Measurements from ENCODE around the gene EBF3. TPM values are rescaled to one million over a fixed set of nuclear protein-coding genes. Genes with fewer than 3 reads are reported as not detected.

The EBF3 gene
- total RNA-seq, 4 donors from 2014 or later, result 1.4 to 4.2 (median 2.4) TPM

DNA sequence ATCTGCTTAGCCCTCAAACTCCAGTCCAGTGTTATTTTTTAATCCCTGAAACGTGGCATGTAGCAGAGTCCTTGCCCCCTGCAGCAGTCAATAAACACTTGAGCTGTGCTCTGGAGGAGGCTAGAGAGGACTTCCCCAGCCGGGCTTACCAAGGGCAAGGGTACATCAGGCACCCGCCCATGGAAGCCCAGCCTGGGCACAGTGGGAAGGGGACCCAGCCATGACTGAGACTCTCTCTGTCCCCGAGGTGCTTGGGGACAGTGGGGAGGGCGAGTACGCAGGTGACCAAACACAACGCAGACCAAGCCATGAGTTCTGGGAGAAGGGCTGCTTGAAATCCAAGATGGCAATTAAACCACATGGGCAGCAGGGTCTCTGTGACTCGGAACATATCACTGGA lies 45.2 kb downstream of the EBF3 start:
- Histone ChIP-seq H3K27me3 (no peaks in the 10 kb centered on the region), H3K27ac (no peak overlapping the region), H3K4me3 (no peak overlapping the region), H3K9me3 (no peaks in the 10 kb centered on the region), H3K4me1 (no peaks in the 10 kb centered on the region), H3K36me3 (no peaks in the 10 kb centered on the region)
- no peak for DNase-seq (ENCODE audit: low spot score in 2 of 2)
- 89% methylated on average over 8 of the region's 8 CpGs for WGBS
- TF ChIP-seq, protein P1, sequence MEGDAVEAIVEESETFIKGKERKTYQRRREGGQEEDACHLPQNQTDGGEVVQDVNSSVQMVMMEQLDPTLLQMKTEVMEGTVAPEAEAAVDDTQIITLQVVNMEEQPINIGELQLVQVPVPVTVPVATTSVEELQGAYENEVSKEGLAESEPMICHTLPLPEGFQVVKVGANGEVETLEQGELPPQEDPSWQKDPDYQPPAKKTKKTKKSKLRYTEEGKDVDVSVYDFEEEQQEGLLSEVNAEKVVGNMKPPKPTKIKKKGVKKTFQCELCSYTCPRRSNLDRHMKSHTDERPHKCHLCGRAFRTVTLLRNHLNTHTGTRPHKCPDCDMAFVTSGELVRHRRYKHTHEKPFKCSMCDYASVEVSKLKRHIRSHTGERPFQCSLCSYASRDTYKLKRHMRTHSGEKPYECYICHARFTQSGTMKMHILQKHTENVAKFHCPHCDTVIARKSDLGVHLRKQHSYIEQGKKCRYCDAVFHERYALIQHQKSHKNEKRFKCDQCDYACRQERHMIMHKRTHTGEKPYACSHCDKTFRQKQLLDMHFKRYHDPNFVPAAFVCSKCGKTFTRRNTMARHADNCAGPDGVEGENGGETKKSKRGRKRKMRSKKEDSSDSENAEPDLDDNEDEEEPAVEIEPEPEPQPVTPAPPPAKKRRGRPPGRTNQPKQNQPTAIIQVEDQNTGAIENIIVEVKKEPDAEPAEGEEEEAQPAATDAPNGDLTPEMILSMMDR (IDR thresholded peaks at IDR 0.05), result no peak
- TF ChIP-seq EP300 (IDR thresholded peaks at IDR 0.05) (no peak), POLR2AphosphoS5 (IDR thresholded peaks at IDR 0.05) (no peak), POLR2A (IDR thresholded peaks at IDR 0.05) (no peak)

GRCh38 chr10:129918401-129918800 lies 45.7 kb downstream of the EBF3 start:
- no peaks in the 10 kb centered on the region for H3K36me3 ChIP-seq
- no peaks in the 10 kb centered on the region for H3K27me3 ChIP-seq
- 82% methylated on average over 9 of the region's 9 CpGs for WGBS
- no peaks in the 10 kb centered on the region for H3K4me1 ChIP-seq
- no peak for DNase-seq (ENCODE audit: low spot score in 2 of 2)
- H3K27ac ChIP-seq, result no peak overlapping the region
- no peak overlapping the region for H3K4me3 ChIP-seq
- no peak for TF ChIP-seq EP300 (IDR thresholded peaks at IDR 0.05)
- no peak for TF ChIP-seq POLR2A (IDR thresholded peaks at IDR 0.05)
- TF ChIP-seq, protein P1 (IDR thresholded peaks at IDR 0.05), result no peak
- no peak for TF ChIP-seq POLR2AphosphoS5 (IDR thresholded peaks at IDR 0.05)
- no peaks in the 10 kb centered on the region for H3K9me3 ChIP-seq

DNA sequence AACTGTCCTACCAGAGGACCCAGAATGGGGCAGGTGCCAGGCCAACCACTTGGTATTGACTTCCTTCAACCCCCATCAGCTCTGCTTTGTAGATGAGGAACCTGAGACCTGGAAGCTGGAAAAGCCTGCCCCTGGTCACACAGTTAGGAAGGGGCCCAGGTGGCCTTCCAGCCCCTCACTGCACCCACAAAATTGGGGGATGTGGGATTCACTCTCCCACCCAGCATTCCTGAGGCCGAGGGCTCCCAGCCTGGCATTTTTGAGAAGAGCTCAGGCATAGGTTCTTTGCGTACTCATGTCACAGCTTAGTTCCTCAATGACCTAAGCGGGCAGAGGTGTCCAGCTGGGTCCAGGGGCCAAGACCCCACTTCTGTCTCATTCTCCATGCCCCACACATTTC lies 46.1 kb downstream of the EBF3 start:
- Histone ChIP-seq H3K27ac (no peak overlapping the region), H3K4me3 (no peak overlapping the region), H3K9me3 (no peaks in the 10 kb centered on the region), H3K36me3 (no peaks in the 10 kb centered on the region), H3K4me1 (no peaks in the 10 kb centered on the region), H3K27me3 (no peaks in the 10 kb centered on the region)
- WGBS, result 89% methylated on average over 3 of the region's 3 CpGs
- DNase-seq (ENCODE audit: low spot score in 2 of 2), result peak in 1 of 2 donors; percentile 38
- TF ChIP-seq EP300 (IDR thresholded peaks at IDR 0.05), result no peak
- no peak for TF ChIP-seq POLR2A (IDR thresholded peaks at IDR 0.05)
- TF ChIP-seq, protein P1 (IDR thresholded peaks at IDR 0.05), result no peak

- WGBS, result 89% methylated on average over 7 of the region's 7 CpGs
- no peaks in the 10 kb centered on the region for H3K27me3 ChIP-seq
These were observed 47.5 kb downstream of the EBF3 start for GRCh38 chr10:129916506-129916995.

DNA sequence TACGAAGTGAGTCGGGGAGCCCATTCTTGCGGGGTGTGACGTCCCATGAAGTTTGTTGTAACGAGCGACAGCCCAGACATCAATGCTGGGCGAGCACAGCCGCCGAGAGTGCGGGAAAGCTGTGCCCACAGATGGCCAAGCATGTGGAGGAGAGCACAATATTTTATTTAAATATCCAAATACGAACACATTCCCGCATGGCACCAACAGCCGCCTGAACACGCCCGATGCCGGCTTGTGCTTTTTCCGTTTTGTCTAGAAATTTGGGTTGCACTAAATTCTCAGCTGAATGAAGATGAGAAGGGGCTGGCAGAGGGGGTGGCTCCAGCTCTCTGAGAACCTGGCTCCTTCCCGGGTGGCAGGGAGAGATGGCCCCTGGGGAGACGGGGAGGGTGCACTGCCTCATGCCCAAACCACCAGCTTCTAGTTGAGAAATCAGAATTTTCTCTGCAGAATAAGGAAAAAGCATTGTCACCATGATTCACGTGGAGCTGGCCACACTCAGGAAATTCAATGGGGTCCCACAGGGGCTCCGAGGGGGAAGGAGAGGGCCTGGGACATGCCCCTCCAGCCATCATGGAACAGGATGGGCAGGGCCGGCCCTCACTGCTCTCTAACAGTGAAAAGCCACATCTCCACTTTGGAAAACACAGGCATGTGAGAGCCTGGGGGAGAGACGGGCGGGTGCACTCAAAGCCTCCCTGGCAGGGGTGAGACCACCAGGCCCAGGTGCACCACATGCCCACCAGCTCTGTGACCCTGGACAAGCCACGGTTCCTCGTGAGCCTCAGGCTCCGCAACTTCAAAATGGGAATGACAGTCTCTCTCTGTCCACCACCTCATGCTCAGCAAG lies 48.3 kb downstream of the EBF3 start:
- H3K9me3 ChIP-seq, result no peaks in the 10 kb centered on the region
- H3K27me3 ChIP-seq, result no peaks in the 10 kb centered on the region
- H3K27ac ChIP-seq, result no peak overlapping the region
- H3K4me3 ChIP-seq, result no peak overlapping the region
- TF ChIP-seq POLR2A (IDR thresholded peaks at IDR 0.05) (no peak), POLR2AphosphoS5 (IDR thresholded peaks at IDR 0.05) (no peak), EP300 (IDR thresholded peaks at IDR 0.05) (no peak)
- TF ChIP-seq, protein P1 (IDR thresholded peaks at IDR 0.05), result no peak
- no peaks in the 10 kb centered on the region for H3K4me1 ChIP-seq
- DNase-seq (ENCODE audit: low spot score in 2 of 2), result peak; percentile 29 to 75
- no peaks in the 10 kb centered on the region for H3K36me3 ChIP-seq
- 82% methylated on average over 26 of the region's 27 CpGs for WGBS

More at GRCh38 chr10:129916506-129916995, 47.5 kb downstream of the EBF3 start:
- no peaks in the 10 kb centered on the region for H3K9me3 ChIP-seq
- no peak overlapping the region for H3K4me3 ChIP-seq
- no peak for DNase-seq (ENCODE audit: low spot score in 2 of 2)
- no peaks in the 10 kb centered on the region for H3K4me1 ChIP-seq
- no peak overlapping the region for H3K27ac ChIP-seq
- H3K36me3 ChIP-seq, result no peaks in the 10 kb centered on the region
- TF ChIP-seq EP300 (IDR thresholded peaks at IDR 0.05) (no peak), POLR2A (IDR thresholded peaks at IDR 0.05) (no peak), POLR2AphosphoS5 (IDR thresholded peaks at IDR 0.05) (no peak)
- TF ChIP-seq, protein P1 (IDR thresholded peaks at IDR 0.05), result no peak

Data from suprapubic skin (tissue), 4 donors.